Fibroblast of skin of right biceps (primary cell): ENCODE results near the gene SHC2.
"Not testable (repeated sequence)": the region's sequence is repeated elsewhere in the genome, so short reads cannot be mapped to it uniquely, and the experiment has no call there.

ENCODE experiments used
- DNase-seq: peaks from one replicate; pipeline ENCODE4 v3.0.0-alpha.2; 2013

Gene SHC2

GRCh38 chr19:386632-387301 is 74.1 kb downstream of the SHC2 start:
- DNase-seq: not testable (repeated sequence)

DNA sequence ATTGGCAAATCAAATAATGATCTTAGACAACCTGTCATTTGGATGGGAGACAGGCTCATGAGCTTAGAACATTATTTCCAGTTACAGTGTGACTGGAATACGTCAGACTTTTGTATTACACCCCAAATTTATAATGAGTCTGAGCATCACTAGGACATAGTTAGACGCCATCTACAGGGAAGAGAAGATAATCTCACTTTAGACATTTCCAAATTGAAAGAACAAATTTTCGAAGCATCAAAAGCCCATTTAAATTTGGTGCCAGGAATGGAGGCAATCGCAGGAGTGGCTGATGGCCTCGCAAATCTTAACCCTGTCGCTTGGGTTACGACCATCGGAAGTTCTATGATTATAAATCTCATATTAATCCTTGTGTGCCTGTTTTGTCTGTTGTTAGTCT is 74.6 kb downstream of the SHC2 start:
- not testable (repeated sequence) for DNase-seq

DNA sequence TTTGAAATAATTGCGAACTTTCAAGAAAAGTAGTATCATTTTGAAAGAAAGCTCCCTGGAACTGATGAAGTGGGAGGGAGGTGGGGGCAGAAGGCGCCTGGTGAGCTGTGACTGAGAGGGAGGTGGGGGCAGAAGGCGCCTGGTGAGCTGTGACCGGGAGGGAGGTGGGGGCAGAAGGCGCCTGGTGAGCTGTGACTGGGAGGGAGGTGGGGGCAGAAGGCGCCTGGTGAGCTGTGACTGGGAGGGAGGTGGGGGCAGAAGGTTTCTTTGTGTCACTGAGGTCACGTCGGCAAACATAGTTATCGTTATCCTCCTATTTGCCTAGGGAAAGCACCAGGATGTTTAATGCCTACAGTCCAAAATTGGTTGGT is 76.0 kb downstream of the SHC2 start:
- DNase-seq: no peak

DNA sequence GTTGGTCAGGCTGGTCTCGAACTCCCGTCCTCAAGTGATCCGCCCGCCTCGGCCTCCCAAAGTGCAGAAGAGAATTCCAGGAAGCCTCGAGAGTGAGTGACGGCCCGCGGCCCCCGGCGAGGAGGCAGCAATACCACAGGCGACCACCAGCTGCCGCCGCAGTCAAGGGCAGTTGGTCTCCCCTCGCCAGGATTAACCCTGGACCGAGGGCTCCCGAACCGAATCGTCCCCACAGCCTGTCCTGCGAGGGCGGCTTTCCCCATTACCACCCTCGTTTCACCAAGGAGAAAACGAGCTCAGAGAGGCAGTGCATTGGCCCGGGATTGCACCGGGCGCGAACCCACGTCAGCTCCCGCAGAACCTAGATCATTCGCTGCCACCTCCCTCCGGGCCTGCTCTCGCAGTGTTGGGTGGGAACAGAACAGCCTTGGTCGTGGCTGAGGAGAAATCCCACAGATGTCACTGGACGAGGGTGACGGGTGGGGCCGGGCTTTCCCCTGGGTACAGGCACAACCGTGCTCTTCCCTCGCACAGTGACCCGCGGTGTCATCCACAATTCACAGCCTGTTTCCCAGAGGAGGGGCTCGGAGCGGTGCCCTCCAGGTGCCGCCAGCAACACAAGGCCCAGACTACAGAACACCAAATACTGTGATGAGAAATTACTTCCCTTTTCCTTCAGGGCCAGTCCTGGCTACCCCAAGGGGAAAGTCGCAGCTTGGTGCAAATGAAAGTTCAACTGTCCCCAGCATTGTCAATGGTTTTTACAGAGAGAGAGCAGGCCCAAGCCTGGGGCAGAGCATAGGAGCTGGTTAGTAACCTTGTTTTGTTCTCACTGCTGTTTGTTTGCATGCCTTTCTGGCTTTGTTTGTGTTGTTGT is 76.7 kb downstream of the SHC2 start:
- DNase-seq: peak; percentile 12

GRCh38 chr19:383040-383439 is 77.8 kb downstream of the SHC2 start:
- DNase-seq: no peak

GRCh38 chr19:382578-382977 is 78.3 kb downstream of the SHC2 start:
- DNase-seq: peak; percentile 74

GRCh38 chr19:381901-382300 is 78.9 kb downstream of the SHC2 start:
- not testable (repeated sequence) for DNase-seq

DNA sequence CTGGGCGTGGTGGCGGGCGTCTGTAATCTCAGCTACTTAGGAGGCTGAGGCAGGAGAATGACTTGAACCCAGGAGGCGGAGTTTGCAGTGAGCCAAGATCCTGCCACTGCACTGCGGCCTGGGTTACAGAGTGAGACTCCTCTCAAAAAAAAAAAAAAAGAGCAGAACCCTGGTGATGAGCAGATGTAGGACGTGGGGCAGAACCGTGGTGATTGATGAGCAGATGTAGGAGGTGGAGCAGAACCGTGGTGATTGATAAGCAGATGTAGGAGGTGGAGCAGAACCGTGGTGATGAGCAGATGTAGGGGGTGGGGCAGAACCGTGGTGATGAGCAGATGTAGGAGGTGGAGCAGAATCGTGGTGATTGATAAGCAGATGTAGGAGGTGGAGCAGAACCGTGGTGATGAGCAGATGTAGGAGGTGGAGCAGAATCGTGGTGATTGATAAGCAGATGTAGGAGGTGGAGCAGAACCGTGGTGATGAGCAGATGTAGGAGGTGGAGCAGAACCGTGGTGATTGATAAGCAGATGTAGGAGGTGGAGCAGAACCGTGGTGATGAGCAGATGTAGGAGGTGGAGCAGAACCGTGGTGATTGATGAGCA is 80.1 kb downstream of the SHC2 start:
- DNase-seq: not testable (repeated sequence)

GRCh38 chr19:379796-380195 is 81.0 kb downstream of the SHC2 start:
- no peak for DNase-seq

- DNase-seq: no peak
Observed at GRCh38 chr19:378706-379105, 82.1 kb downstream of the SHC2 start.

- DNase-seq: no peak
Observed at GRCh38 chr19:377801-378581, 82.8 kb downstream of the SHC2 start.

- DNase-seq: no peak
Observed at GRCh38 chr19:376111-376470, 84.7 kb downstream of the SHC2 start.

GRCh38 chr19:375395-376110 is 85.3 kb downstream of the SHC2 start:
- no peak for DNase-seq

DNA sequence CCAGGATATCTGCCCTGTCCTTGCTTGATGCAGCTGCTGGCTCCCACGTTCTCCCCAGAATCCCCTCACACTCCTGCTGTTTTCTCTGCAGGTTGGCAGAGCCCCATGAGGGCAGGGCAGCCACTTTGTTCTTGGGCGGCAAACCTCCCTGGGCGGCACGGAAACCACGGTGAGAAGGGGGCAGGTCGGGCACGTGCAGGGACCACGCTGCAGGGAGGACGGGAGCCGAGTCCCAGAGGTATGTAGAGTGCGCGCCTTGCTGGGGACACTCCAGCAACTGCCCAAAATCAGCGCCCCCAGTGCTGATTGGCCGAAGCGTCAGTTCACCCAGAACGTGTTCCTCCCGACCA is 86.0 kb downstream of the SHC2 start:
- DNase-seq: no peak

GRCh38 chr19:374183-374885 is 86.5 kb downstream of the SHC2 start:
- no peak for DNase-seq

GRCh38 chr19:373391-374182 is 87.2 kb downstream of the SHC2 start:
- no peak for DNase-seq

DNA sequence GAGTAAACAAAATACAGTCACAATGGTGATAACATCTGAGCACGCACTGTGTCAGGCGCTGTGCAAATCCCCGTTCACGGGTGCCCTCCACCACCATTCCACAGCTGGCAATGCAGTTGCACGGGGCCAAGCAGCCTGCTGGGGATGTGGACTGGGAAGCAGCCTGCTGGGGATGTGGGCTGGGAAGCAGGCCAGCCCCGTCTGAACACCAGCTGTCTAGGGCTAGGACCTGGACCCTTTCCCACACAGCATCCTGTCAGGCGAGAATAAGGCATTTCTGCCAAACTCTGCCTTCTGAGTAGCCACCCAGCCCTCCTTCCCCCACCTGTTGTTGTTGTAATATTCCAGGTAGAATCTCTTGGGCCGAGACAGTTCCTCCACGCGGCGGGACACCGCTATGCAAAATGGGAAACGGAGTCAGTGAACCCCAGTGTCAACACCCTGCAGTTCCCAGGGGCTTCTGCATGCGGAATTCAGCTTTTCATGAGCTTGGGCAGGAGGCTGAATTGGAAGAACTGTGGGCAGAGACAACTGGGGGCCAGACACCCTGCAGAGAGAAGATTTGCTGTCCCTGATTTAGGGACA is 88.4 kb downstream of the SHC2 start:
- DNase-seq: peak; percentile 33

- no peak for DNase-seq
Observed at GRCh38 chr19:371501-372168, 89.2 kb downstream of the SHC2 start.

DNA sequence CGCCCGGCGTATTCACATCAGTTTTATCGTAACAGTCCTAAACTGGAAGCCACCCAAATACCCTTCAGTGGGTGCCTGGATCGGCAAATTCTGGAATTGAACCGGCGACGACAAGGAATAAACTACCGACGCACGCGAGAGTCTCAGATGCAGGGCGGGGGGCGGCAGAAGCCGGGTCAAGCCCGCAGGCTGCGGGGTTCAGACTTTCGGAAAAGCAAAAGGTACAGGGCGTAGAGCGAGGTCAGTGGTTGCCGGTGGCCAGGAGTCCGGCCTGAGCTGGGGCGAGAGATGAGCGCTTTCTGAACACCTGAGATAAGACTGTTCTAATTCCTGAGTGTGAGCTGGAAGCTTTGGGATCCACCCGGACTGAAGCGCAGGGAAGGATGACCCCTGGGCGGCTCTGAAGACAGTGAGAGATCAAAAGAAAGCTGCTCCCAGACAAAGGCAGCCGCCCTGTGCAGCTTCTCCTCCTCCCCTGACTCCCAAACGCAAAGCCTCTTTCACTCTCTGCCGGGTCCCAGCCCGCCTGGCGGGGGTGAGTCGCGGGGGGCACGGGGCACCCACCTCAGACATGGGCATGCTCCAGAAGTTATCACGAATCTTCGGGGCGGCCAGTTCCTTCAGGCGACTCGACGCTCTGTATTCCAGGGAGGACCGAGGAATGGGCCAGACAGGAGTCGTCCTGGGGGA is 90.0 kb downstream of the SHC2 start:
- DNase-seq: no peak

DNA sequence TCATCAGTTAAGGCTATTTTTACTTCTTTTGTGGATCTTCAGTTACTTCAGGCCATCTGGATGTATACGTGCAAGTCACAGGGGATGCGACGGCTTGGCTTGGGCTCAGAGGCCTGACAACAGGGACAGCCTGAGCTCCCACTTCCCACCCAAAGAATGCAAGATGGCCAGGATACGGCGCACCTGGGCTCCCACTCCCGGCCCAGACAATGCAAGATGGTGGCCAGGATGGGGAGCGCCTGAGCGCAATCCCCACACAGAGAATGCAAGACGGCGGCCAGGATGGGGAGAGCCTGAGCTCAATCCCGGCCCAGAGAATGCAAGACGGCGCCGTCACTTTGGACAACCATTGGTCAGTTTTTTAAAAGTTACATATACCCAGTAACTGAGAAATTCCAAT is 91.0 kb downstream of the SHC2 start:
- DNase-seq: no peak
